GM21717 (cell line): Measurements from ENCODE around the gene BCL11B.

Source experiments
- ATAC-seq: cut with Tn5 transposase; IDR thresholded peaks from one replicate; pipeline ENCODE4 v1.9.1; 2021; ENCODE audit warnings: mild to moderate bottlenecking, moderate library complexity; ENCODE audit not compliant: unreplicated experiment

BCL11B gene

DNA sequence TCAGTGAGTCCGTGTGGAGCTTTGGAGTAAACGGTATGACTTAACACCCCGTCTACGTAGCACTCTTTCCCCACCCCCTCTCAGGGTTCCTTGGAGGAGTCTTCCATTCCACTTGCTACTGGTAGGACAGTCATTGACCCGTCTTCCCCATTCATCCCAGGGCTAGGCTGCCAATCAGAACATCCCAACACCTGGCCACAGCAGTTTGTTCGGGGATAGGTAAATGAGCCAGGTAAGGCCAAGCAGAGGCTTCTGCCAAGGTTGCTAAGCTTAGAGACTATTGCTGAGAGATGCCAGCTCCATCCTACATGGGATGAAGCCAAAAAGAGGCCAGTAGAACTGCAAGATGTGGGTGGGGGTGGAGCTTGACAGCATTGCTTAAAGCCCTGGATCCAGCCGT is 130.8 kb downstream of the BCL11B start:
- no peak for ATAC-seq

DNA sequence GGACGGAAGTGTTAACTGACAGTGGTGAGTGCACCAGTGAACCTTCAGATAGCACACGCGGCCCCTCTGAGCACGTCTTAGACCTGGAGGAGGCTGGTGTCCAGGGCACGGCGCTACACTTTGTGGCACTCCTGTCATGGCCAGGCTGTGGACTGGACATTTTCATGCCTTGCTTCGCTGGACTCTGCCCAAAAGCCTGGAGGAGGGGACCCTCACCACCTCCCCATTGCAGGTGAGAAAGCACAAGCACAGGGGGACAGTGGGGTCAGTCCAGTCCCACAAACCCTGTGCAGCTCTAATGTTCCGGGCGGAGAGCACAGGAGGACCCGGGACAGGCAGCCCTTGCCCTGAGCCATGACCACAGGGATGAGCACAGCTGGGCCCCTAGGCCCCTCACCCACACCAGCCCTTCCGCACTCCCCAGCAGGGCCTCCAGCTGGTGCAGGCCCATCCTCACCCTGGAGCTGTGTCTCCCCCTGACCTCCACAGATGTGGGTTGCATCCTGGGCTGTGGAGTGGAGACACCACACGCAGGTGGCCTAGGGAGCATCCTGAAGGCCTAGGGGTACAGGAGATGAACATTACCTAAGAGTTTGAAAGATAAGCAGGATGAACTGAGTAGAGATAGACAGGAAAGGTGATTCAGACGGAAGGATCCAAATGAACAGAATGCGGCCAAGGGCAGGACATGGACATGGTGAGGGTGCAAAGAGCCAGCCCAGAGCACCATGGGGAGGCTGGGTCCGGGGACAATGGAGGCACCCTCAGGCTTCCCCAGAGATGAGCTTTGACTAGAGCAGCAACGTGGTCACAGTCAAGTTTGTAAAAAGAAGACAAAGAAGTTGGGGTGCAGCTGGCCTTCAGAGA is 132.8 kb downstream of the BCL11B start:
- no peak for ATAC-seq

DNA sequence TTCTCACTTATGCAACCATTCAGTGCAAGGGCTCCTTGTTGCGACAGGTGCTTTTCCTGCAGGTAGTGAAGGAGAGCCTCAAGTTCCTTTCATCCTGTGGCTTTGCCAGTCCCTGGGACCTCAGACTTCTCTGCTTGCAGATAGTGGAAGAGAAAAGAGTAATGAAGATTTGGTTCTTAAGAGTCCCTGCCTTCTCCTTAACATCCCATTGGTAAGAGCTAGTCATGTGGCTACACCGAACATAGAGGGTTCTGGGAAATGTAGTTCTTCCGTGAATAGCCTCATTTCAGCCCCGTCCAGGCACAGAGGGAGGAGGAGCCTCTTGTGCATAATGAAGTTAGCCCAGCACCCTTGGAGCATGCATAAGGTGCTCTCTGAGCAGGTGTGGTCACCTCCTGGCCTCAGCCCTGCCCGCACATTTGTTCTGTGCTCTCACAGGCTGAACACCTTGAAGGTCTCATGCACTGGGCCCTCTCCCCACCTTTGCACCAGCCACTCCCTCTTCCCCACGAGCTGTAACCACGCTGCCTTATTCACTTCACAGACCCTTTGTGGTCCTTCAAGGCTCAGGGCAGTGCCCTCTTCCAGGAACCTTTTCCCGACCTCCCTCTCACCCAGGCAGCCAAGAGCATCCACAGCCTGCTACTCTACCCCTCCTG is 134.0 kb downstream of the BCL11B start:
- ATAC-seq: no peak

DNA sequence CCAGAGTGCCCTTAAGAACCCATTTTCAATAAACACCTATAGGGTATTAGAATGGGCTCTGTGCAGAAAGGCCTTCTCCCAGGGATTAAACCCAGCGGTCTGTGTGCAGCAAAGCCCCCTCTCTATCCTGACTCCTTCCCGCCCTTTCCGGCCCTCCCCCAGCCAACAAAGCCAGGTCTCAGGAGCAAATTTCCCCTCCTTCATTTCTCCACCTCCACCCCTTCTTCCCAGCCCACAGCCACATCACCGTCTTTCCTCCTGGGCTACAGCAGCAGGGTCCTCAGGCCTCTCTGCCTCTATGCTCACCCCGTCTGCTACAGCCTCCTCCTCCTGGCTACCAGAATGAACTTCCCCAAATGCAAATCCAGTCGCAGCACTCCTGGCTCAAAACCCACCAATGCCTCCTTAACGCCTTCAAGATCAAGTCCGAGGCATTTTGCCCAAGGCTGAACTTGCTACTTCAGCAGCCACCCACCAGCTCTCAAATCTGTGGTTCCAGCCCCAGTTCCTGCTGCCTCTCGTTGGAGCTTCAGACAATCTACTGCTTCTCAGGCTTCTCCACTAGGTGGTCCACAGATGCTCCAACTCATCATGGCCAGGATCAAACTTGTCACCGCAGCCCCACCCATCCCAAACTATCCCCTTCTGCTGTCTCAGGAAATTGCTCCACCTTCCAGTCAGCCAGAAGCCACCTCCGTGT is 134.8 kb downstream of the BCL11B start:
- ATAC-seq: no peak

DNA sequence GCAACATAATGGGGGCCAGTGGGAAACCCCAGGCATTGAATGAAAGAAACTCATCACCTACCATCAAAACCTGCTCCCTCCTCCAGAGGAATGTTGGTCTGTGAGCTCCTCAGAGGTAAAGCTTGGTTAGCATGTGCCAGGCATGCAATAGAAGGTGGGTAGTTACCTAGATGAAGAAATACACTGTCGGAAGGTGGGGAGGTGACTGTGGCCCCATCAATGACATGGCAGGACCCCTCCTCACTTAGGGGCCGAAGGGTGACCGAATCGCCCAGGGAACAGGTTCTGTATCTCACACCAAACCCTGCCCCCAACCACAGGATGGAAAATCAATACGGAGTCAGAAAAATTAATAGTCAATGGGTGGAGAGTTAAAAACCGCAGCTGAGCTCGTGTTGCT is 135.6 kb downstream of the BCL11B start:
- no peak for ATAC-seq

DNA sequence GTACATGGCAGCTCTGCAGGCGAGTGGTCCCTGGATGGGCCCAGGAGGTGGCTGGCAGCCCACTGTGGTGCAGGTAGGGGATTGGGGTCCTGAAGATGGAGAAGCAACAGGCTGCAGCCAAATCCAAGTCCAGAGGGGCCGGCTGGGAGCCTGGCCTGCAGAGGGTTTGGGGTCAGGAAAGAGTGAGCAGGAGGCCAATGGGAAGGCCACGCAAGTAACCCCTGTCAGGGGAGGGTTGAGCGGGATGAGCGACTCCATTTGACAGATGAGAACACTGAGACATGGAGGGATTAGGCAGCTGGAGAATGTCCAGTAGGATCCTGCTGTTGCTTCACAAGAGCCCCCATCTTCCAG is 136.0 kb downstream of the BCL11B start:
- ATAC-seq: no peak

DNA sequence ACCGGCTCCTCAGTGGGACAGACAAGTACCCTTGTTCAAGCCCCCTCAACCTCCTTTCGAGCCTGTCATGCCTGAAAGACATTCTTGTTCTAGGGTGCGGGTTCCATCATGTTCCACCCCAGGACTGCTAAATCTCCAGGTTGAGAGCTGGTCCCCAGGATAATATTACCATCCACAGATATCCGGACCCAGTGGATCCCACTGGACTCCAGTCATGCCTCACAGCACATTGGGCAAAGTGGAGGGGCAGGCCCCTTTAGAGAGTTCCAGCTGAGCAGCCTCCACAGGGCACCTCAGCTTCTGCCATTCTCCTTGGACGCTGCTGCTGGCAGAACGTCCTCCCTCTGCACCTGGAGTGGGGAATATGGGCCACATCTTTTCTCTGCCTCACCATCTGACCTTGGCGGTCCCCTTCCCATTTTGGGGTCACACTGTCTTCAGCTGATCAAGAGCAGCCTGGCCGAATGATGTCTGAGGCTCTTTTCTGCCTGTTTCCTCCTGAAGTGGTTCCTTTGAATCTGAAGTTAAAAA is 137.4 kb downstream of the BCL11B start:
- ATAC-seq: no peak

DNA sequence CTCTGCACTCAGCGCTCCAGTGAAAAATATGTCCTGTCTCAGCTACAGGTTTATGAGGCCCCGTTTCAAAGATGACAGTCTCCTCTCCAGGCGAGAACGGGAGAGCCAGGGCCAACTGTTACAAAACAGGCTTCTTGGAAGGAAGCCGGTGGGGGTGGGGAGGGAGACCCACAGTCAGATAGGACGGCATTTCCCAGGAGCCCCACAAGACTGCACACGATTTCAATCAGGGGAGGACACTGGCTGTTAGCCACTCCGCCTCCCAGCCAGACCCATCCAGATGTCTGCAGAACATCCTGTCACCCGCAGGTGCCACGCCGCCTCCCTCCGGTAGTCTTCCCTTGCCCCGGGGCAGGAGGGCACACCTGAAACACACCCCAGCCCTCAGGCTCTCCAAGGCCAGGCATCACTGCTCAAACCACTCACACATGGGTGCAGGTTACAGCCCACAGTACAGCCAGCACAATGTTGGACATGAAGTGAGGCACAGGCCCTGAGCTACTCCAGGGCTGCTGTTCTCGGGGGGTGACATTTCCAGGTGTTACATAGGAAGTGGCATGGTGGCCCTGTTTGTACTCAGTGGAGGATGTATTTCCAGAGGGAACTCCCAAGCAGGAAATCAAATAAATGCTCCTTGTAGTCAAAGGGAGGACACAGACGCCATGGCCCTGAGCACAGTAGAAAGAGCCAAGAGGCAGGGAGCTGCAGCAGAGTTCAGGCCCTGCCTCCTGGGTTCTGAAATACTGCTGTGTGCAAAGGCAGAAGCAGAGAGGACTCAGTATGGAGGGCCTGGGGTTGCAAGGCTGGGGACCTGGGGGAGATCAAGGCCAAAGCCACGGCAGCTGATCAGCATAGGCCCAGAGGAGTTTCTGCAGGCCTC is 138.1 kb downstream of the BCL11B start:
- no peak for ATAC-seq

DNA sequence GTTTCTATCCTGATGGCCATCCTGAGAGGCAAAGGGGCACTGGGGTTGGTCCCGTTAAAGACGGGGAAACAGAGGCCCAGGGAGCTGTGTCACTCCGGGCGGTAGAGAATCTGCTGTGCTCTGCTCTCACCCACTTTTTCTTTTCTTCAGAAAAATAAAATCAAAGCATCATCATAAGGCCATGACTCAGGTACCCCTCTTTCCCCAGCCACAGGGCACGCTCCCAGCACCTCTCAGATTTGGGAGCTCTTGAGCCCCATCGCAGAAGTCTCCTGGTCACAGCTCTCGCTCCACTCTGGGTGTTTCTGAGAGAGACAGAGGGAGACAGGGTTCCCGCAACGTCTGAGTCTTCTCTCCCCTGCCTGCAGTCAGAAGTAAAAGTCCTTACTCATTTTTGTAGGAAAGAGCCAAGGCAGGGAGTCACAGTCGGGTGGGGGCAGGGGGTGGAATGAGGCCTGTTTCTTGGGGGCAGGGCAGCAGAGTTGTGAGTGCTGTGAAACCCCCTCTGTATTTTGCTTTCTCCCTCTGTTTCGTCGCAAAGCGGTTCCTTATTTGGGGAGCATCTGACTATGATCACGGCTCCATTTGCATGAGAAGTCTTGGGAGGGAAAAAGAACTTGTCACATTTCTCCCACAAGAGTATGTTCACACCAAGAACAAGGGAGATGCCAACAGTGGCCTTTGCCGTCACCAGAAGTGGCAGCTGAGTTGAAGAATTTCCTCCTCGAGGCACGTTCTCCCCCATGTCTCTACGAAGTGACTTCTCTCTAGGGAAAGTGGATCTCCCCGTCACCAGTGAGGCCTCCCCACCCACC is 139.0 kb downstream of the BCL11B start:
- ATAC-seq: no peak

DNA sequence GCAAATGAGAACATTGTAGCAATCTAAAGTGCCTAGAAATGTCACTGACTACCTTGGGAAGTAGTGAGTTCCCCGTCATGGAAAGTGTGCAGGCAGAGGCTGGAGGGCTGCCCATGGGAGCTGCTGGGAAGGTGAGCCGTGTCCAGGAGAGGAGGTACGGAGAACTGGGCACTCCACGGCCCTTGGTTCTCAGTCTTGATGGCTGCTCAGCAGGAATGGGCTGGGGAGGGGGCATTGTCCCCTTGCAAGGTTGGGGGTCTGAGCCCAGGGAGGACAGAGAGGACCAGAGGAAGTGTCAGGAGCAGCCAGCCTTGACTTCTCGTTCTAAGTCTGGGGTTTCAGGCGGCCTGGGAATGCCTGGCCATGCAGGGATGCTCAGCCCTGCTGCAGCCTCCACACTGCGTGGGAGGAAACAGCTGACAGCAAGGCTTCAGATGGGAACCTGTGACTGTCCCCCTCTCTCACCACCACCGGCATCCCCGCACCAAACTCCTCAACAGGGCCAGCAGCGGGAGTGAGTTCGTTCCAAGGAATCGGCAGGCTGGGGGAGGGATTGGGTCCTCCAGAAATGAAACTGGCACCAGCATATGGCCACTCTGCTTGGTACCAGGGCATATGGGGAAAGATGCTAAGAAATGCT is 140.2 kb downstream of the BCL11B start:
- ATAC-seq: no peak

DNA sequence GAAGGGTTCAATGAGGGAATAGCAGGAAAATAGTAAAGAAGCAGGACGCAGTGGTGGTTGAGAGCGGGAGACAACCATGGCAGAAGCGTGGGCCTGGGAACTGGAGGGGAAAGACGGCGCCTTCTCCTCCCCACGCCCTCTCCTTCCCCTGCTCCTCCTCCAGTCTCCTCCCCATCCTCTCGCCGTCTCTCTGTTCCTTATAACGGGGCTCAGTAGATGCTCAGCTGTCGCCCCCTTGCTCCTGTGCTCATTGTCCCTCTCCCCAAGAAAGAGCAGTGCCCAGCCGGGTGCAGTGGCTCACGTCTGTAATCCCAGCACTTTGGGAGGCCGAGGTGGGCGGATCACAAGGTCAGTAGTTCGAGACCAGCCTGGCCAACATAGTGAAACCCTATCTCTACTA is 142.0 kb downstream of the BCL11B start:
- no peak for ATAC-seq

DNA sequence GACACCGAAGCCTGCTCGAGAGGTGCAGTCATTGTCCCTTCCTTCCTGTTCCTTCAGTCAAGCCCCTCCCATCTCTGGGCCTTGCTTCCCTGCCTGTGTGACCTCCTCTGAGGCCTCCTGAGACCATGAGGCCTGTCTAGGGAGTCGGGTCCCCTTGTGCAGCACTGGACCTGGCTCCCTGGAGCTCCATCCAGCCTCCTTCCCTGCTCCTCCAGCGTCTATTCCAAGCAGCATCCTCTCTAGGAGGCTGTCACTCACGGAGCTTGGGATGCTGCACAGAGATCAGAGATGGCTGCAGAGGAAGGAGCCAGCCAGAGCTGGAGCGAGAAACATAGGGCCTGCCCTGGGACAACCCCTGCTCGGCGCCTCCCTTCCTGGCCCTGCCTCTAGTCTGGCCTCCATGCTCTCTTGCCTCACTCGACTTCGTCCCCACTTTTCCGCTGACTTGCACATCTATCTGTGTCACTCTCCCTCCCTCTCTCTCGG is 142.7 kb downstream of the BCL11B start:
- no peak for ATAC-seq

DNA sequence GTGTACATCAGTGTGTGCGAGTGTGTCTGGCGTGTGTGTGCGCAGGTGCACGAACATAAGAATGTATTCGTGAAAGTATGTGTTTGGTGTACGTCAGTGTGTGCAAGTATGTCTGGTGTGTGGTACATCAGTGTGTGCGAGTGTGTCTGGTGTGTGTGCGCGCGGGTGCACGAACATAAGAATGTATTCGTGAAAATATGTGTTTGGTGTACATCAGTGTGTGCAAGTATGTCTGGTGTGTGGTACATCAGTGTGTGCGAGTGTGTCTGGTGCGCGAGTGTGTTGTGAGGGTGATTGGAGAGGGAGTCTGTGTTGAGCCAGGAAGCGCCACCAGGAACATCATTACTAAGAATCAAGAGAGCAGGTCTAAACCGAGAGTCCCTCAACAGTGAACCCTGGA is 143.8 kb downstream of the BCL11B start:
- no peak for ATAC-seq

DNA sequence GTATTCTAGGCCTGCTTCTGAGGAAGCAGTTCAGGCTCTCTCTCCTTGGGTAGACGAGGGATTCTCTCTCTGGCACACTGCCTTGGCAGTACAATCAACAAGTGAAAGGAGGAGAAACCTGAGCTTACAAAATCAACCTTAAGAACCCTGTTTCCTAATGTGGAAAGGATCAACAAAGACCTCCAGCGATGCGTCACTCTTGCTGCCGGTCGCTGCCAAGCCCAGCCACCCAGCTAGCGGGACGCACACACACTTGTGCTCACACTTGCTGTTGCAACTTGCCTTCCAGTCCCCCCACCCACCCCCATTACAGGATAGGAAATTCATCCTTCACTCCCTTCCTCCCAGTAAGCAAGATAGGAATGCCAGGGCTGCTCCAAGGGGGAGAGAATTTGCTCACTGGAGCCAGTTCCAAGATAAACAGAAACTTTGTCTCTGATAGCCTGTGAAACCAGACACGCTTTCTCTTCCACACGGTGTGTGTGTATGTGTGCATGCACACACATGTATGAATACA is 144.3 kb downstream of the BCL11B start:
- ATAC-seq: no peak

DNA sequence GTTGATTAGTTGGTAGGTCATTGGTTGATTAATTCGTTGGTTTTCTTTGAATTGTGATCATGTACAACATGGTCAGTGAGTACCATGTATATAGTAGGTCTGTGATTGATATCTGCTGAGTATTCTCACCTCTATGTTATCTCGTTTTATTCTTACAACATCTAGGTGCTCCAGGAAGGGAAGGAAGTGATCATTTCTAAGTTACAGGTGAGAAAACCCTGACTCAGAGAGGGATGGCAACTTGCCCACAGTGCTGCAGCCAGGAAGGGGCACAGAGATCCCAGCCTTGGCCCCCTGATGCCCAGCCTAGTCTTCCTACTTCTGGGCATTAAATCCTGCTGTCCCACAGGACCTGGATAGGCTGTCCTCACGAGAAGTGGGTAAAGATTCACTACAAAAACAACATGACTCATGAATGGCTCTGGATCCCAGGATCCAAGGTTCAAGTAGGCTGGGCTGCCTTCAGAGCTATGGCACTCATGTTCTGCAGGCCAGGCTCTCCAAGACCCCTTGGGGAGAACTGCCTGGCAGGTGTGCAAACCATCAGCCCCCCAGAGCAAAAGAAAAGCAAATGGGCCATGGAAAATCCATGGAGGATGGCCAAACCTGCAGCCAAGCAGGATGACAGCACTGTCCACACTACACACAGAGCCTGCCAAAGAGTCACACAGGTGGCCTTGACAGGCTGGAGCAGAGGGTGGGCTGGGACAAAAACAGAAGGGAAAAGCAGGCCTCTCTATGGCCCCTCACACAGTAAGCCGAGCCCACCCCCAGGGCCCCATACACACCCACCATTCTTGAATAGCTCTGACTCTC is 146.2 kb downstream of the BCL11B start:
- no peak for ATAC-seq

DNA sequence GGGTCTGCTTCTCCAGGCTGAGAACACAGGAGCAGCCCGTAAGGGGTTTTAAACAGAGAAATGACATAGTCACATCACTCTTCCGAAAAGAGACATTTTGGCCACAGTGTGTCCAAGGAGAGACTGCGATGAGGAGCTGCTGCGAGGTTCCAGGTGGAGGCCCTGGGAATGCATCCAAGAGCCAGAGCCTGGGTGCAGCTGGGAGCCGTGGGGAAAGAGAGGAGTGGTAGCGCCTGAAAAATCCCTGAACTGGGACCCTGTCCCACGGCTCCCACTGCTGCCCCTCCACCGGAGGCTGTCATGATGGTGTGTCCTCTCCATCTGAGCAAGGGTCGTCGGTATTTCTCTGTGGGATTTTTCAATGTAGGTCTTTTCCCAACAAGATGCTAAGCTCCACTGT is 146.9 kb downstream of the BCL11B start:
- no peak for ATAC-seq

DNA sequence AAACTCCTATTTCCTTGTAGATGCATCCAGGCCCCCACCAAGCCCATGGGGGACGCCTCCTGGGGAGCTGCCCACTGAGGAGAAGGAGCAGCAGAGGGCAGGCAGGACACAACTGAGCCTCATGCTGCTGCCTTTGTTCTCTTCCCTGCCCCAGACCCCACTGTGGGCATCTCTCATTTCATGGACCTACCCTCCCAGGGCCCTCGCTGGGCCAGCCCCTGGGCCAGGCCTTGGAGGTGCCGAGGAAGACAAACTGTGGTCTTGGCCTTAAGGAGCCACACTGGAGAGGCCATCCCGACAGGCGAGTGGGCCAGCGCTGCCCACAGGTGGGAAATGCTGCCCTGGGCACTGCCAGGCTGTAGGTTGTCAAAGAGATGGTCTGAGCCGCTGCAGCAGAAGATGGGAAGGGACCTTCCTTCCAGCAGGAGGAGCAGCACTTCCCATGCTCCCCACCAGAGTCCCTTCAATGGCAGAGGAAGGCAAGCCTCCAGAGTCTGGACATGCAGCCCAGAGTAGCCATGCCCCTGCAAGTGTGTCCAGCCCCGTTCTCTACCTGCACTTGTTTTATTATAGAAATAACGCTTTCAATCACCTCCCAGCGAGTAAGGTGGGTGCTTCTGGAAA is 147.4 kb downstream of the BCL11B start:
- ATAC-seq: no peak
